ENCODE results near the gene CDKN1C.

GRCh38 chr11:2834503-2835273, 50.9 kb downstream of the CDKN1C start:
- no peak for TF ChIP-seq CTCF (conservative IDR thresholded peaks at IDR 0.05 in 1 of 2, IDR thresholded peaks at IDR 0.05 in 1 of 2; ENCODE audit: low read depth in 1 of 2, low read length in 2 of 2)
- TF ChIP-seq EZH2 (IDR thresholded peaks at IDR 0.05; ENCODE audit: low read length, missing control alignments), result no peak

Measured in fibroblast of lung (primary cell).